ENCODE measurements around the gene CSRNP2. TPM values are rescaled to one million over a fixed set of nuclear protein-coding genes. Genes with fewer than 3 reads are reported as not detected.

The CSRNP2 gene
- total and polyA plus RNA-seq, 2 donors (not counting 1 experiment from before 2014, with no cell fraction given), result 19.8 to 21.4 TPM

DNA sequence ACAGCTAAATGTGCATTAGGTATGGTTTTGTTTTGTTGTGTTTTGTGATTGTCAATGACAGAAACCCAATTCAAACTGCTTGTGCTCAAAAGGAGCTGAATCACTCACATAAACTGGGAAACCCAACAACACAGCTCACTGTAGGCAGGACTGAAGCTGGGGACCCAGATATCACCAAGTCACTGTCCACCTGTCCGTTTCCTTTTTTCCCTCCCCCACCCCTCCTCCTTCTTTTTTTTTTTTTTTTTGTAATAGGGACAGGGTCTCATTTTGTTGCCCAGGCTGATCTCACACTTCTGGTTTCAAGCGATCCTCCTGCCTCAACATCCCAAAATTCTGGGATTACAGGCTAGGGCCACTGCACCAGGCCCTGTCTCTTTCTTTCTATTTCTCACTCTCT lies 50.3 kb downstream of the CSRNP2 start:
- H3K27ac ChIP-seq (ENCODE audit: insufficient read depth, low read length), result no peak overlapping the region
- DNase-seq (ENCODE audit: low read depth in 2 of 2), result no peak
- no peaks in the 10 kb centered on the region for H3K79me2 ChIP-seq (ENCODE audit: control insufficient read depth, insufficient read depth, low read length)
- H4K20me1 ChIP-seq (ENCODE audit: control insufficient read depth, extremely low read depth, insufficient read depth, low read length), result no peaks in the 10 kb centered on the region
- no peaks in the 10 kb centered on the region for H3K36me3 ChIP-seq (ENCODE audit: control insufficient read depth, insufficient read depth, low read length)
- no peaks in the 10 kb centered on the region for H3K27me3 ChIP-seq (ENCODE audit: control insufficient read depth, insufficient read depth, low read length)
- H3K9me3 ChIP-seq (ENCODE audit: control insufficient read depth, insufficient read depth, low read depth, low read length), result no peaks in the 10 kb centered on the region
- H3K4me2 ChIP-seq (ENCODE audit: extremely low read depth, insufficient read depth, low read length), result no peak overlapping the region
- H3K4me1 ChIP-seq (ENCODE audit: control insufficient read depth, extremely low read depth, insufficient read depth, low read length), result no peaks in the 10 kb centered on the region
- H2AFZ ChIP-seq (ENCODE audit: low read length), result no peak overlapping the region
- H3K4me3 ChIP-seq (replicated peaks in 1 of 4; ENCODE audit: control extremely low read depth in 1 of 4, insufficient read depth in 1 of 4, low read depth in 3 of 4, low read length in 4 of 4), result no peak overlapping the region
- TF ChIP-seq, protein P1, sequence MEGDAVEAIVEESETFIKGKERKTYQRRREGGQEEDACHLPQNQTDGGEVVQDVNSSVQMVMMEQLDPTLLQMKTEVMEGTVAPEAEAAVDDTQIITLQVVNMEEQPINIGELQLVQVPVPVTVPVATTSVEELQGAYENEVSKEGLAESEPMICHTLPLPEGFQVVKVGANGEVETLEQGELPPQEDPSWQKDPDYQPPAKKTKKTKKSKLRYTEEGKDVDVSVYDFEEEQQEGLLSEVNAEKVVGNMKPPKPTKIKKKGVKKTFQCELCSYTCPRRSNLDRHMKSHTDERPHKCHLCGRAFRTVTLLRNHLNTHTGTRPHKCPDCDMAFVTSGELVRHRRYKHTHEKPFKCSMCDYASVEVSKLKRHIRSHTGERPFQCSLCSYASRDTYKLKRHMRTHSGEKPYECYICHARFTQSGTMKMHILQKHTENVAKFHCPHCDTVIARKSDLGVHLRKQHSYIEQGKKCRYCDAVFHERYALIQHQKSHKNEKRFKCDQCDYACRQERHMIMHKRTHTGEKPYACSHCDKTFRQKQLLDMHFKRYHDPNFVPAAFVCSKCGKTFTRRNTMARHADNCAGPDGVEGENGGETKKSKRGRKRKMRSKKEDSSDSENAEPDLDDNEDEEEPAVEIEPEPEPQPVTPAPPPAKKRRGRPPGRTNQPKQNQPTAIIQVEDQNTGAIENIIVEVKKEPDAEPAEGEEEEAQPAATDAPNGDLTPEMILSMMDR (conservative IDR thresholded peaks at IDR 0.05 in 1 of 2, IDR thresholded peaks at IDR 0.05 in 1 of 2; ENCODE audit: low read depth in 1 of 2, low read length in 2 of 2), result no peak
- no peak for TF ChIP-seq EZH2 (IDR thresholded peaks at IDR 0.05; ENCODE audit: low read length, missing control alignments)
- no peak overlapping the region for H3K9ac ChIP-seq (ENCODE audit: insufficient read depth, low read length)

DNA sequence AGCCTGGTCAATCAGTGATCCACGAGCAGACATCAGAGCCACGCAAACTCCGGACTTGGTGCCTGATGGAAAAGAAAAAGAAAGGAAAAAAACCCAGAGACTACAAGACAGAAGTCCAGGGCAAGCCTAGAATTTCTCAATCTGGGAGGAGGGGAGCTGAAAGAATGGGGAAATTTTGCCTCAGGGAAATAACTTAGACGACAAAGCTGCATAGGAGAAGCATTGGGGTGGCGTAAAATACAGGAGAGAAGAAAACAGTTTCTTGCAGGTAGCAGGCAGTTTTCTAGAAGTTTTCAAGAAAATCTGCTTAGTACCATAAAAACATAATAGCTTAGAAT lies 54.6 kb downstream of the CSRNP2 start:
- H3K27me3 ChIP-seq (ENCODE audit: control insufficient read depth, insufficient read depth, low read length), result no peaks in the 10 kb centered on the region
- no peak overlapping the region for H3K9ac ChIP-seq (ENCODE audit: insufficient read depth, low read length)
- peaks cover 12% of the 10 kb centered on the region for H3K79me2 ChIP-seq (ENCODE audit: control insufficient read depth, insufficient read depth, low read length)
- no peak overlapping the region for H3K4me3 ChIP-seq (replicated peaks in 1 of 4; ENCODE audit: control extremely low read depth in 1 of 4, insufficient read depth in 1 of 4, low read depth in 3 of 4, low read length in 4 of 4)
- DNase-seq (ENCODE audit: low read depth in 2 of 2), result no peak
- H3K9me3 ChIP-seq (ENCODE audit: control insufficient read depth, insufficient read depth, low read depth, low read length), result no peaks in the 10 kb centered on the region
- TF ChIP-seq, protein P1 (conservative IDR thresholded peaks at IDR 0.05 in 1 of 2, IDR thresholded peaks at IDR 0.05 in 1 of 2; ENCODE audit: low read depth in 1 of 2, low read length in 2 of 2), result no peak
- no peak for TF ChIP-seq EZH2 (IDR thresholded peaks at IDR 0.05; ENCODE audit: low read length, missing control alignments)
- no peaks in the 10 kb centered on the region for H3K36me3 ChIP-seq (ENCODE audit: control insufficient read depth, insufficient read depth, low read length)
- peak overlapping the region; percentile 10 for H2AFZ ChIP-seq (ENCODE audit: low read length)
- no peaks in the 10 kb centered on the region for H3K4me1 ChIP-seq (ENCODE audit: control insufficient read depth, extremely low read depth, insufficient read depth, low read length)
- no peak overlapping the region for H3K27ac ChIP-seq (ENCODE audit: insufficient read depth, low read length)
- H4K20me1 ChIP-seq (ENCODE audit: control insufficient read depth, extremely low read depth, insufficient read depth, low read length), result no peaks in the 10 kb centered on the region
- no peak overlapping the region for H3K4me2 ChIP-seq (ENCODE audit: extremely low read depth, insufficient read depth, low read length)

DNA sequence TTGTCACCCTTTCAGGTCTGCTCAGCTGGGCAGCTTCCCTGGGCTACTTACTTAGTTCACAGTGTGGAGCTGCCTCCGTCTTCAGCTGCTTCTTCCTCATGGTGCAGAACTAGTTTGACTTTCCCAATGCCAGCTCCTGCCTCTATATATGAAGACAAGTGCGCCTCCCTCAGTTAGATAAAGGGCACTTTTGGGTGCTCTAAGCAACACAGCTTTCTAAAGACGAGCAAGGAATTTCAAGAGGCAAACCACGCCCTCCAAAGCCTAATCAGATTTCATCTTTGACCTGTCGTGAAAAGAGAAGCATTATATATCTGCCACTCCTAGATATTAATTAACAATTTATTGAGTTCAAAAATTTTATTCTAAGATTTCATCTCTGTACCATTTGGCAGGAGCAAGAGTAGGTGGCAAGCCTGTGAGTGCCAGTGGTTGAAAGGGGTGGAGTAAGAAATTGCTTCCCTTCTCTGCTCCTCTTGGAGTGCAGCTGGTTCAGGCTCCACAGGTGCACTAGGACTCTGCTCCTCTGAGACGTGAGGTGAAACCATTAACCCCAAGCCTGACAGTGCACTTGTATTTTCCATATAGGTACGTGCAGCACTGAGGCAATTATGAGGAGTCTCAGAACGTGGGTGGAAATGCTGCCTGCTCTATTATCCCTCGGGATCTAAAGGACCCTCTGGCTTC lies 55.1 kb downstream of the CSRNP2 start:
- no peaks in the 10 kb centered on the region for H3K36me3 ChIP-seq (ENCODE audit: control insufficient read depth, insufficient read depth, low read length)
- peaks cover 17% of the 10 kb centered on the region for H3K79me2 ChIP-seq (ENCODE audit: control insufficient read depth, insufficient read depth, low read length)
- H3K9ac ChIP-seq (ENCODE audit: insufficient read depth, low read length), result no peak overlapping the region
- no peak overlapping the region for H3K4me3 ChIP-seq (replicated peaks in 1 of 4; ENCODE audit: control extremely low read depth in 1 of 4, insufficient read depth in 1 of 4, low read depth in 3 of 4, low read length in 4 of 4)
- H2AFZ ChIP-seq (ENCODE audit: low read length), result peak overlapping the region; percentile 10
- no peaks in the 10 kb centered on the region for H4K20me1 ChIP-seq (ENCODE audit: control insufficient read depth, extremely low read depth, insufficient read depth, low read length)
- no peaks in the 10 kb centered on the region for H3K27me3 ChIP-seq (ENCODE audit: control insufficient read depth, insufficient read depth, low read length)
- TF ChIP-seq, protein P1 (conservative IDR thresholded peaks at IDR 0.05 in 1 of 2, IDR thresholded peaks at IDR 0.05 in 1 of 2; ENCODE audit: low read depth in 1 of 2, low read length in 2 of 2), result peak in 1 of 2 donors; percentile 35
- TF ChIP-seq EZH2 (IDR thresholded peaks at IDR 0.05; ENCODE audit: low read length, missing control alignments), result no peak
- no peak overlapping the region for H3K4me2 ChIP-seq (ENCODE audit: extremely low read depth, insufficient read depth, low read length)
- no peaks in the 10 kb centered on the region for H3K9me3 ChIP-seq (ENCODE audit: control insufficient read depth, insufficient read depth, low read depth, low read length)
- peak; percentile 23 to 61 for DNase-seq (ENCODE audit: low read depth in 2 of 2)
- no peak overlapping the region for H3K27ac ChIP-seq (ENCODE audit: insufficient read depth, low read length)
- H3K4me1 ChIP-seq (ENCODE audit: control insufficient read depth, extremely low read depth, insufficient read depth, low read length), result no peaks in the 10 kb centered on the region

All from fibroblast of lung (primary cell).